Measurements from ENCODE around the gene RASSF5. TPM values are rescaled to one million over a fixed set of nuclear protein-coding genes. Genes with fewer than 3 reads are reported as not detected.
"Not testable (repeated sequence)": the region's sequence is repeated elsewhere in the genome, so short reads cannot be mapped to it uniquely, and the experiment has no call there.

Gene RASSF5
- total RNA-seq, 1 donor from 2014 or later = 220 TPM

DNA sequence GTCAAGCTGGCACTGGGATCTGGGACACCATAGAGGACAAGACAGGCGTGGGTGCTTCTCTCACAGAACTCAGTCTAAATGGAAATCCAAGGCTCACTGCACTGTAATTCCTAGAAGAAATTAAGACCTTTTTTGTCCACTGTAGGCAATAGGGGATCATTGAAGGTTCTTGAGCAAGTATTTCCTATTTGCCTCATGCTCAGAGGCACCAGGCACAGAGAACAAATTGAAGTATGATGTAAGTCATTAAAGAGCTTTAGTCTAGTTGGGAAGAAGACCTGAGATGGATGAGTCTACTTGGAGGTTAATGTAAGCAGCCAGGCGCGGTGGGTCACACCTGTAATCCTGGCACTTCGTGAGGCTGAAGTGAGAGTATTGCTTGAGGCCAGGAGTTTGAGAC is 70.3 kb downstream of the RASSF5 start:
- Mint-ChIP-seq H3K27ac (peak overlapping the region; percentile 100), H3K4me3 (peak overlapping the region; percentile 85), H3K9me3 (no peaks in the 10 kb centered on the region), H3K4me1 (ENCODE audit: low read depth) (peaks cover 97% of the 10 kb centered on the region), H3K36me3 (ENCODE audit: low read depth) (peaks cover 70% of the 10 kb centered on the region), H3K27me3 (ENCODE audit: insufficient read depth) (no peaks in the 10 kb centered on the region)
- no peak for DNase-seq (ENCODE audit: low spot score)
- intact Hi-C loops (cut with micrococcal nuclease) = loop anchor here (2.0 kb wide), 1 partner anchor 15 kb away; no protein-coding TSS in a partner anchor

DNA sequence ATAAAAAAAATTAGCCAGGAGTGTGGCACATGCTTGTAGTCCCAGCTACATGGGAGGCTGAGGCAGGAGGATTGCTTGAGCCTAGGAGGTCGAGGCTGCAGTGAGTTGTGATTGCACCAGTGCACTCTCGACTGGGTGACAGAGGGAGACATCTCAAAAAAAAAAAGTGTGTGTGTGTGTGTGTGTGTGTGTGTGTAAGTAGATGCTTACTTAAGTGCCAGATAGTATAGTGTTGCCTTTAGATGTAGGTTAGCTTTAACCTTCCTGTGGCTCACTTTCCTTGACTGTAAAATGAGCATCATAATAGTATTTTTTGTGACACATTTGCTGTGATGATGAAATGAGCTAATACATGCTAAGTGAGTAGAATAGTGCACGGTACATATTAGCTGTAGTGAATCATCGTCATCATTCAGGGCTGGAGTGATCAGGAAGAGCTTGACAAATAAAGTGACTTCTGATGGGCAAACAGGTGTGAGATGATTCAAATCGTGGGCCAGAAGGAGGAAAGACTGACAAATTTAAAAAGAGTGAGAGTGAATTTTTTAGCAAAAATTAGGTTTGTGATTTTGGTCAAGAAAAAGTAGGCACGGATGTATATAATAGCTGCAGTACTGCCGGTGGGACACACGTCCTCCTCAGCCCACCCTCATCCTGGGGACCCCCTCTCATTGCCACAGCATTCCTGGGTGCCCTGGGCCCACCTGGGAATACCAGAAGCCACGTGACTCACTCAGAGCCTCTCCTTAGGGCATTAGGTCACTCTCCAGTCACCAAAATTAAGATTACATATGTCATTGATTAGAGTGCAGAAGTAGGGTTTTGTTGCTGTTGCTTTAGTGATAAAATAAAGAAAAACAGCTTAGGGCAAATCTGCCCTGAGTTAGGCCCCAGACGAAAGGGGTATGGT is 71.0 kb downstream of the RASSF5 start:
- DNase-seq (ENCODE audit: low spot score) = no peak
- Mint-ChIP-seq H3K9me3 (no peaks in the 10 kb centered on the region), H3K4me3 (peak overlapping the region; percentile 85), H3K36me3 (ENCODE audit: low read depth) (peaks cover 71% of the 10 kb centered on the region), H3K4me1 (ENCODE audit: low read depth) (peaks cover 97% of the 10 kb centered on the region), H3K27ac (peak overlapping the region; percentile 100), H3K27me3 (ENCODE audit: insufficient read depth) (no peaks in the 10 kb centered on the region)
- intact Hi-C loops (cut with micrococcal nuclease) = loop anchor here (2.0 kb wide), 1 partner anchor 16 kb away; no protein-coding TSS in a partner anchor

DNA sequence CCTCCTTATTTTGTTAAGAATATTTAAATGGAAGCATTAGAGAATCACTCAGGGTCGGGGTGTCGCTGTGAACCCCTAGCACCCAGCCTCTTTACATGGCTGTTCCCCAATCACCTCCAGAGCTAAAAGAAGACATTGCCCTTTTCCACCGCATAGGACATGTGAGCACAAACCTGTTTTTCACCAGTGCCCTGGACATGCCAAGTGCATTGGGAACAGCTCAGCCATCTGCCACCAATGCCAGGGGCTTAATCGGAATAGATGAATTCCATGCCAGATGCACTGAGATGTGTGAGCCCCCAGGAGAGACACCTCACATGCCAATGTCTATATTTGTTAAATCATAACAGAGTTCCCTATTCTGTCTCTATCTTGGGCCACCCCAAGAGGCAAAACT is 71.6 kb downstream of the RASSF5 start:
- Mint-ChIP-seq H3K27me3 (ENCODE audit: insufficient read depth) (no peaks in the 10 kb centered on the region), H3K4me3 (peak overlapping the region; percentile 85), H3K27ac (peak overlapping the region; percentile 100), H3K4me1 (ENCODE audit: low read depth) (peaks cover 97% of the 10 kb centered on the region), H3K36me3 (ENCODE audit: low read depth) (peaks cover 71% of the 10 kb centered on the region), H3K9me3 (no peaks in the 10 kb centered on the region)
- no peak for DNase-seq (ENCODE audit: low spot score)
- intact Hi-C loops (cut with micrococcal nuclease) = loop anchor here (2.0 kb wide), 1 partner anchor 16 kb away; no protein-coding TSS in a partner anchor

DNA sequence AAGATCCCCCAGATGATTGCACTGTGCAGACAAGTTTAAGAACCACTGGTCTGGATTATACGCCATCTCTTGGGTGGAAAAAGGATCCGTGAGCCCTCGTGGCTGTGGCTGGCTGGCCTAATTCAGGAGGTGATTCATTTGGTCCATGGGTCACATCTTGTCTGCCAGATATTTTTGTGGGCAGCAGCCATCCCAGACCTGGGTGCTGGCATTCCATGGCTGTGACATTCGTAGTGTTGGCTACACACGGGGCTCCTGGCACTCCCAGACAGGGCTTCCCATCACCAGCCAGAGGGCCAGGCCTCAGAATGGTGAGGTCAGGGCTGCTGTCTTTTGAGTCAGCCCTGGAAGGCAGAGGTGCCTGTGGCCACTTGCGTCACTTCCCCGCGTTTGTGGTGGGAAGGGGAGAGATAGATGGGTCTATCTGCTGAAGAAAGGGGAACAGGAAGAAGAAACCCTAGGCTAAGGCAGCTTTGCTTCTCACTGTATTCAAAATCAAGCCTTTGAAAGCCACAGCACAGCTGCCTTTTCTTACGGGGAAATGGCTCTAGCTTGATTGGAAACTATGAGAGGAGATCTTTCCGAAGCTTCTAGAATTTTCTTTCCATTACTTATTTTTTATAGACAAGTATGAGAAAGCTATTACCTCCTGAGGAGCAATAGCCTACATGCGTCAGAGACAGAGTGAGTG is 72.6 kb downstream of the RASSF5 start:
- H3K36me3 Mint-ChIP-seq (ENCODE audit: low read depth) = peaks cover 71% of the 10 kb centered on the region
- peaks cover 98% of the 10 kb centered on the region for H3K4me1 Mint-ChIP-seq (ENCODE audit: low read depth)
- H3K27me3 Mint-ChIP-seq (ENCODE audit: insufficient read depth) = no peaks in the 10 kb centered on the region
- H3K9me3 Mint-ChIP-seq = no peaks in the 10 kb centered on the region
- H3K4me3 Mint-ChIP-seq = peak overlapping the region; percentile 85
- H3K27ac Mint-ChIP-seq = peak overlapping the region; percentile 100
- DNase-seq (ENCODE audit: low spot score) = peak; percentile 86
- intact Hi-C loops (cut with micrococcal nuclease) = loop anchor here (1.0 to 2.0 kb wide), 3 partner anchors 17 to 29 kb away; no protein-coding TSS in a partner anchor

DNA sequence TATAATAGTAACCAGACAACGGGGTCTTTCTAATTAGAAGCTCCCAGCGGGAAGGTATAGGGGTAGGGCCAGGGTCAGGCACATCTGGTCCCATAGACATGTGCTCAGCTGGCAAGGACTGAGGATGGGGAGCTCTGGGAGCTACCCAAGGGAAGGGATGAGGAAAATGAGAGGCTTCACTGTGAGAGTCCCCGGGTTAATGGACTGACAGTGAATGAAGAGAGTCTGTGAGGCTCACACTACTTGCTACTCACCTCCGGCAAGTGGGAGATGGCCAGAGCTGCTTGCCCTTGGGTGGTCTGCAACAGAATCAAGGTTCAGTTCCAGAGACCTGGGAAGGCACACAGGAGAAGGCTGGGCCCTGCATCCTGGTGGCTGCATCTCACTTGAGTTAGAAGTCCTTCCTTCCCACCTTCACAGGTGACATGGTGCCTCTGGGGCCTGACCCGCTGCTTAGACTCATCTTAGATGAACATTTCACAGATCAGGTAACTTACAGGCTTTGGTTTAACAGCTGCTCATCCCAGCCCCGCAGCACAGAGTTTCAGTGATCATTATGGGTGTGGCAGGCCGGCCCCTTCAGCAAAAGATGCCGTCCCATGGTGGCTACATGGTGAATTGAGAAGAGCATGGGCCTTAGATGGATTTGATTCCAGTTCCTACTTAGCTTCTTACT is 73.2 kb downstream of the RASSF5 start:
- H3K27ac Mint-ChIP-seq = peak overlapping the region; percentile 100
- H3K27me3 Mint-ChIP-seq (ENCODE audit: insufficient read depth) = no peaks in the 10 kb centered on the region
- H3K4me1 Mint-ChIP-seq (ENCODE audit: low read depth) = peaks cover 96% of the 10 kb centered on the region
- peaks cover 72% of the 10 kb centered on the region for H3K36me3 Mint-ChIP-seq (ENCODE audit: low read depth)
- DNase-seq (ENCODE audit: low spot score) = no peak
- H3K9me3 Mint-ChIP-seq = no peaks in the 10 kb centered on the region
- peak overlapping the region; percentile 85 for H3K4me3 Mint-ChIP-seq
- intact Hi-C loops (cut with micrococcal nuclease) = loop anchor here (1.0 kb wide), 2 partner anchors 24 to 29 kb away; no protein-coding TSS in a partner anchor

DNA sequence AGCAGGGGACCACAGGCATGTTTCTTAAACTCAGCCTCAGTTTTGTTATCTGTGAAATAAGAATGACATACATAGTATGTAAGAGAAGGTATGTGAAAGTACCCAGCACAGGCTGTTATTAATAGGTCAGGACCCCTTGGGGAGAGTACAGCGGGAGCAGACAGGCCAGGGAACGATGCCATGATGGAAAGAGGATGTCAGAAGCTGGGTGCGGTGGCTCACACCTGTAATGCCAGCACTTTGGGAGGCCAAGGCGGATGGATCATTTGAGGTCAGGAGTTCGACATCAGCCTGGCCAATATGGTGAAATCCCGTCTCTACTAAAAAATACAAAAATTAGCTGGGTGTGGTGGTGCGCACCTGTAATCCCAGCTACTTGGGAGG is 73.8 kb downstream of the RASSF5 start:
- DNase-seq (ENCODE audit: low spot score); H3K9me3 Mint-ChIP-seq; intact Hi-C loops (cut with micrococcal nuclease); H3K27me3 Mint-ChIP-seq (ENCODE audit: insufficient read depth): not testable (repeated sequence)
- Mint-ChIP-seq H3K4me1 (ENCODE audit: low read depth) (peaks cover 95% of the 10 kb centered on the region), H3K27ac (peak overlapping the region; percentile 100), H3K4me3 (peak overlapping the region; percentile 85), H3K36me3 (ENCODE audit: low read depth) (peaks cover 76% of the 10 kb centered on the region)

- H3K36me3 Mint-ChIP-seq (ENCODE audit: low read depth) = peaks cover 74% of the 10 kb centered on the region
- H3K27ac Mint-ChIP-seq = peak overlapping the region; percentile 100
- no peaks in the 10 kb centered on the region for H3K9me3 Mint-ChIP-seq
- peaks cover 94% of the 10 kb centered on the region for H3K4me1 Mint-ChIP-seq (ENCODE audit: low read depth)
- intact Hi-C loops (cut with micrococcal nuclease) = no loop called here
- H3K27me3 Mint-ChIP-seq (ENCODE audit: insufficient read depth) = no peaks in the 10 kb centered on the region
- peak overlapping the region; percentile 85 for H3K4me3 Mint-ChIP-seq
- peak; percentile 50 for DNase-seq (ENCODE audit: low spot score)
Measured at GRCh38 chr1:206581571-206581981, 74.2 kb downstream of the RASSF5 start.

- intact Hi-C loops (cut with micrococcal nuclease) = no loop called here
- Mint-ChIP-seq H3K4me3 (peak overlapping the region; percentile 85), H3K36me3 (ENCODE audit: low read depth) (peaks cover 77% of the 10 kb centered on the region), H3K9me3 (no peaks in the 10 kb centered on the region), H3K27me3 (ENCODE audit: insufficient read depth) (no peaks in the 10 kb centered on the region), H3K4me1 (ENCODE audit: low read depth) (peaks cover 95% of the 10 kb centered on the region), H3K27ac (peak overlapping the region; percentile 100)
- DNase-seq (ENCODE audit: low spot score) = no peak
Measured at GRCh38 chr1:206582537-206582936, 75.2 kb downstream of the RASSF5 start.

DNA sequence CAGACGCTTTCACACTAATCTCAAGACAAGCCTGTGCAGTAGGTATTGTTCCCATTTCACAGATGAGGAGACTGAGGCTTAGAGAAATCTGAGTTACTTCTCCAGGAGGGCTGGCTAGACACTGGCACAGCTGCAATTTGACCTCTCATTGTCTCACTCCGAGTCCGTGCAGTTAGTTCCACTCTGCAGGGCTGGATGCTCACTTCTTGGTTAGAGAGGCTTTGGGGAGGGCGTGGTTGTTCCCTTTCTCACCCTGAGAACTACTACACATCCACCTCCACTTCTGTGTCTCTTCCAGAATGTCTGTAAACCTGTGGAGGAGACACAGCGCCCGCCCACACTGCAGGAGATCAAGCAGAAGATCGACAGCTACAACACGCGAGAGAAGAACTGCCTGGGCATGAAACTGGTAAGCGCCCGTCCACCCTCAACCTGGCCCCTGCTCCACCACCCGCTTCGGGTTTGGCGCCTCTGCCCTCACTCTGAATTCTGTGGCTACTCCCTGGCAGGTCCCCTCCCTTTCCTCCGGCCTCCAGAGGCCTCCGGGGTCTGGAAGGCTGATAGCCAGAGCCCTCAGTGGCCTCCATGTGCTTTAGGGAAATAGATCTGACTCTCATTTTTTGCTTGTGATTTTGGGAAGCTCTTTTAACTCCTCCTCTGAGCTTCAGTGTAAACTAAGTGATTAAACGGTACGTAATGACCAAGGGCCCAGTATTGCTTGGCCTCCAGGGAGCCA is 75.8 kb downstream of the RASSF5 start:
- H3K27me3 Mint-ChIP-seq (ENCODE audit: insufficient read depth) = no peaks in the 10 kb centered on the region
- H3K4me3 Mint-ChIP-seq = peak overlapping the region; percentile 85
- DNase-seq (ENCODE audit: low spot score) = no peak
- H3K27ac Mint-ChIP-seq = peak overlapping the region; percentile 100
- intact Hi-C loops (cut with micrococcal nuclease) = loop anchor here (1.0 kb wide), 6 partner anchors 29 to 108 kb away; partner anchors contain the start of gene EIF2D
- H3K9me3 Mint-ChIP-seq = no peaks in the 10 kb centered on the region
- peaks cover 95% of the 10 kb centered on the region for H3K4me1 Mint-ChIP-seq (ENCODE audit: low read depth)
- H3K36me3 Mint-ChIP-seq (ENCODE audit: low read depth) = peaks cover 78% of the 10 kb centered on the region

DNA sequence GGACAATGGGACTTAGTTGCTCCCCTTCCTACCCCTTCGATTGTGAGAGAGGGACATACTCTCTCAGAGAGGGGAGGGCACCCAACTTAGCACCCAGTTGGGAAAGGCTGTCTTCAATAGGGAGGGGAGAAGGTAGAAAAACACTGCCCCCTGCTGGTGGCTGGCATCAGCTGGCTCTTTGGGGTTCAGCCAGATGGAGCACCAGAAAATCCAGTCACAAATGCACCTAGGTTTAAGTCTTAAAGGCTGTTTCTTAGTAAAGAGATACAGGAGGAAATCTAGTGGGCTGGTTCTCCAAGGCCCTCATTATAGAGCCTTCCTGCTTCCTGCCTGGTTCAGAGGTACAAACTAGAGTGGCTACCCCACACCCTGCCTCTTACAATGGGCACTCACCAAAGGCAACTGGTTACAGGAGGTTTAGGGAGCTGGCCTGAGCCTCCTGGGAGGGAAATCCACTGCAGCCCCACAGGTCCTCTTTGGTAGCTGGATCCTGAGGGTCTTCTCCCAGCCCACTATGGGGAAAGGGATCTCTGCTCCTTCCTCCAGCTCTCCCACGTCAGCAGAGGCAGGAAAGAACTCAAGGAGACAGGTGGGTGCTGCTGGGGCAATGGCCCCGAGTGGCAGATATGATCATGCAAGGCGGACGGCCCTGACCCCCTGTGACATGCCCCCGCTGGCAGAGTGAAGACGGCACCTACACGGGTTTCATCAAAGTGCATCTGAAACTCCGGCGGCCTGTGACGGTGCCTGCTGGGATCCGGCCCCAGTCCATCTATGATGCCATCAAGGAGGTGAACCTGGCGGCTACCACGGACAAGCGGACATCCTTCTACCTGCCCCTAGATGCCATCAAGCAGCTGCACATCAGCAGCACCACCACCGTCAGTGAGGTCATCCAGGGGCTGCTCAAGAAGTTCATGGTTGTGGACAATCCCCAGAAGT is 76.6 kb downstream of the RASSF5 start:
- Mint-ChIP-seq H3K4me1 (ENCODE audit: low read depth) (peaks cover 95% of the 10 kb centered on the region), H3K27ac (peak overlapping the region; percentile 100), H3K9me3 (no peaks in the 10 kb centered on the region), H3K4me3 (peak overlapping the region; percentile 85), H3K36me3 (ENCODE audit: low read depth) (peaks cover 78% of the 10 kb centered on the region), H3K27me3 (ENCODE audit: insufficient read depth) (no peaks in the 10 kb centered on the region)
- peak; percentile 70 for DNase-seq (ENCODE audit: low spot score)
- intact Hi-C loops (cut with micrococcal nuclease) = loop anchor here (1.0 kb wide), 6 partner anchors 28 to 109 kb away; partner anchors contain the start of gene EIF2D

DNA sequence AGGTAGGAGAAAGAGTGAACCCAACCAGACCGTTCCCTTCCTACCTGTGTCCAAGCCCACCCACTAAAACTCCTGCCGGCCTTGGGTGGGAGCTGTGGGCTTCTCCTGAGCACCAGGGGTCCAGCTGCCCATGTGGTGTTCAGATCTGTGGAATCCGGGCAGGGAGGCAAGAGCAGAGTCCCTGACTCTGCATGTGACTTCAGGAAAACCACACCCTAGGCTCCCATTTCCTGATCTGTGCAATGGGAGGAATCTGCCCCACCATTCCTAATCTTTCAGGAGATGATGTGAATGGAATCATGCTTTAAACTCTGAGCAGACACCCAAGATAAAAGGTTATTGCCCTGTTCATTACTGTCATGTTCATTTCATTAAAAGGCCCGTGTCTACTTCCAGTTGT is 77.4 kb downstream of the RASSF5 start:
- H3K27ac Mint-ChIP-seq = peak overlapping the region; percentile 77
- no peaks in the 10 kb centered on the region for H3K27me3 Mint-ChIP-seq (ENCODE audit: insufficient read depth)
- peaks cover 95% of the 10 kb centered on the region for H3K4me1 Mint-ChIP-seq (ENCODE audit: low read depth)
- no peak overlapping the region for H3K4me3 Mint-ChIP-seq
- H3K9me3 Mint-ChIP-seq = no peaks in the 10 kb centered on the region
- no peak for DNase-seq (ENCODE audit: low spot score)
- intact Hi-C loops (cut with micrococcal nuclease) = no loop called here
- H3K36me3 Mint-ChIP-seq (ENCODE audit: low read depth) = peaks cover 79% of the 10 kb centered on the region
